ENCODE results near the gene KDM4F.

Gene KDM4F

DNA sequence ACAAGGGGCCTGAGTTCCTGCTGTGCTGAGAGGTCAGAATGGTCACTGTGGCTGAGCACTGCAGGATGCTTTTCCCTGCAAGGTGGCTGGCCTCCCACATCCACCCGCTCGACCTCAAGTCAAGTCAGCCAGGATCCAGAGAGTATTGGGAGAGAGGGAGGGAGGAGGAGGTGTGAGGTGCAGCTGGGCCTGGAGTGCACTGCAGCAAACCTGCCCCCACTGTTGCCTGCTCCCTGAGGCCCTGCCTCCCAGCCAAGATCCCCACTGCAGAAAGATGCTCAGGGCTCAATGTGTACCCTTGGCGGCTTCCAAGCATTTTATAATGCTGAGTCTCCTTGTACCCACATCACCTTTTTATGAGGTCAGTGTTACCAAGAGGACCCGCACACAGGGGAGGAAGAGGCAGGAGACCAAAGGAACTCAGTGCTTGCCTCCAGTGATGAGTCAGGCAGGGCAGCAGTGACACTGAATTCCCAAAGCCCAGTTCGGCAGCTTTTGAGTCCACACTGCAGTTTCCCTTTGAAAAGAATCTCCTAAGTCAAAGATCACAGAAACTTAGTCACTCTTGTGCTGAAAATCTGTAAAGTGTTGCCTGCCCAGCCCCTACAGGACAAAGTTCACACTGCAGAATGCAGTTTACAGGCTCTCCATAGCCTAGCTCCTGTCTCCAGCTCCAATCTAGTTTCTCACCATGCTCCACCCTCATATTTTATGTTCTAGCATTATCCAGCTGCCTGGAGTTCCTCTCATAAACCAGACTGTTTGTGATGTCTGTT, 43.5 kb downstream of the KDM4F start:
- DNase-seq, result no peak

DNA sequence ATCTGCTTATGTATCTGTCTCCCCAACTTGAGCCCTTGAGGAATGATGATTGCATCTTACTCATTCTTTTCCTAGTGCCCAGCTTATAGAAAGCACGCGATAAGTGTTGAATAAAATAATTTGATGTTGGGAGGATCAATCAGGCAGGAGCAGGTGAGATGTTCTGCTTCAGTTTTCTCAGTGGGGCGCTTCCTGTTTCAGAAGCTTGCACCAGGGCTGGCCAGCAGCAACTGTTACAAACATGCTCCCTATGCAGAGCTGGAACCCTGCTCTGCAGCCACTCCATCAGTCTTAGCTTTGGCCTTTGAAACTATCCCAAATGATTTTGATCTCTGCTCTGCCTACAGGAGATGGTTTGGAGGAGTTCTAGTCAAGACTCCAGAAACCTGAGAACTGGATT, 44.3 kb downstream of the KDM4F start:
- DNase-seq, result no peak

DNA sequence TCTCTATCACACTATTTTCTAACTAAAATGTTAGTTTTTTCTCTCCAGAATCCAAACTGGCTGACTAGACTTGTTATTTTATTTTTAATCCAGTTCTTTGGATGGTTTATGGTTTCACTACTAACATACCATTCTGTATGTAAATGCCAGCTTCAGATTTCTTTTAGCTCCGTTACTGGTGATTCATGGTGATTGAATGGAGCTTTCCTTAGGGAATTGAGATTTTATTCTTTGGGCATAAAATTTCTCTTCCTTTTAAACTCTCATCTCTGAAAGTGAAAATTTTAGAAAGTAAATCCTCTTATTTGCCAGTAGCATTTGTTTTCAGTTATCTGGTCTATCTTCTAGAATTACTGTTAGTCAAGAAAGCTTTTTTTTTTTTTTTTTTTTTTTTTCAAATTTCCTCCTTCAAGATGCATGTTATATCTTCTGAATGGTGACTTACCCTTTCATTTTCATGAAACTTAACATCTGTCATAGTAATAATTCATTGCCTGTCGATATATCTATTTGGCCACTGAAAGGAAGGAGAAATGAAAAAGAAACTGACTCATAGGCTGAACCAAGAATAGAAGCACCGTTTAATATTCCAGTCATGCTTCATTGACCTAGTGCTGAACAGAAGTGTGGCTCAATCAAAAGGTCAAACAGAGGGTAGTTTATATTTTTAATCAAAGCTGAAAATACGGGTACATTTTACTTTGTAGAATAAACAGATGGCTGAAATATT, 46.8 kb downstream of the KDM4F start:
- DNase-seq, result no peak

- no peak for DNase-seq
Measured at GRCh38 chr11:95097209-95097608, 48.0 kb downstream of the KDM4F start.

DNA sequence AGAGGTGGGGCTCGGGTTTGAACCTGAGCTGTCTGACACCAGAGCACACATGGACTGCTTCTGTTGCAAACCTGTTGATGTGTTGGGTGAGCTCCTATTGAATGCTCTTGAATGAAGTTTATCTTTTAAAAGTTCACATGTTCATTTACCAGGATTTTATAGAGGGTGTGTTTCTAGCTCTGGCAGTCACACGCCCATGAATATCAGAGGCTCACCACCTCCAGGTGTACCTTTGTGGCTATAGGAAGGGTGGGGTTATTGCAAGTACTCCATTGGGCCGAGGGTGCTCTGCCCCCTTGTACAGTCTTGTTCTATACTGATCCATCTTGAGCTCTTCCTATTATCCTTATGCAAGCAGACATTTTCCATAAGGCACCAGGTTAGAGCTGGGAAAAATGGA, 49.6 kb downstream of the KDM4F start:
- DNase-seq, result no peak

GRCh38 chr11:95100191-95100648, 51.0 kb downstream of the KDM4F start:
- no peak for DNase-seq
